ENCODE results near the gene ERP27.

- TF ChIP-seq POLR2A (IDR thresholded peaks at IDR 0.05; ENCODE audit: low read depth, low read length) (no peak), POLR2AphosphoS5 (IDR thresholded peaks at IDR 0.05; ENCODE audit: low read depth, low read length) (no peak), POU2F2 (IDR thresholded peaks at IDR 0.05; ENCODE audit: low read depth, low read length) (no peak), TAF1 (IDR thresholded peaks at IDR 0.05; ENCODE audit: low read depth, low read length) (no peak)
These were observed 66.5 kb downstream of the ERP27 start for GRCh38 chr12:14871886-14872285.

Data from GM12891 (cell line).